ENCODE results near the gene RIMBP2. TPM values are rescaled to one million over a fixed set of nuclear protein-coding genes. Genes with fewer than 3 reads are reported as not detected.

RIMBP2 gene
- total and polyA plus RNA-seq, 2 donors (not counting 1 experiment from before 2014, with no cell fraction given) = 0.17 TPM; not detected in 1

DNA sequence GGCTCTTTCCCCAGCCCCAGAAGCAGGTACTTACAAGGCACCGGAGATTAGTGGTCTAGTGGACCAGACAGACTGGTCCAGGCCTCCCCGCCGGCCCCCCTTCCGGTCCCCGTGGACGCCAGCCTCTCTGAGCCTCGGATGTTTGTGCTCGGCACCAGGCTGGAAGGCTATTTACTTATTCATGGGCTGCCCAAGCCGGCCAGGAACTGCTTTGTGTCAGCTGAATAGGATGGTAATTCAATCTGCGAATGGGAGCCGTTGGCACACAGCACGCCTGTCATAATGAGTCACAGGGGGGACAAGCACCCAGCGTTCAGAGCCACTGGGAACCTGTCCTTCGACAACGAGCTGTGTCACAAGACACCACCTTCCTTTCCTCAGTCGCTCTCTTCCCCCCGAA is 82.3 kb downstream of the RIMBP2 start:
- Histone ChIP-seq H3K4me3 (replicated peaks in 1 of 4; ENCODE audit: control extremely low read depth in 1 of 4, insufficient read depth in 1 of 4, low read depth in 3 of 4, low read length in 4 of 4) (no peak overlapping the region), H3K27ac (ENCODE audit: insufficient read depth, low read length) (no peak overlapping the region), H4K20me1 (ENCODE audit: control insufficient read depth, extremely low read depth, insufficient read depth, low read length) (no peaks in the 10 kb centered on the region), H3K9me3 (ENCODE audit: control insufficient read depth, insufficient read depth, low read depth, low read length) (no peaks in the 10 kb centered on the region), H3K79me2 (ENCODE audit: control insufficient read depth, insufficient read depth, low read length) (no peaks in the 10 kb centered on the region), H3K4me1 (ENCODE audit: control insufficient read depth, extremely low read depth, insufficient read depth, low read length) (no peaks in the 10 kb centered on the region), H3K9ac (ENCODE audit: insufficient read depth, low read length) (no peak overlapping the region), H3K4me2 (ENCODE audit: extremely low read depth, insufficient read depth, low read length) (no peak overlapping the region), H3K36me3 (ENCODE audit: control insufficient read depth, insufficient read depth, low read length) (no peaks in the 10 kb centered on the region), H2AFZ (ENCODE audit: low read length) (no peak overlapping the region), H3K27me3 (ENCODE audit: control insufficient read depth, insufficient read depth, low read length) (no peaks in the 10 kb centered on the region)
- no peak for DNase-seq (ENCODE audit: low read depth in 2 of 2)
- TF ChIP-seq EZH2 (IDR thresholded peaks at IDR 0.05; ENCODE audit: low read length, missing control alignments) = no peak
- TF ChIP-seq, protein P1, sequence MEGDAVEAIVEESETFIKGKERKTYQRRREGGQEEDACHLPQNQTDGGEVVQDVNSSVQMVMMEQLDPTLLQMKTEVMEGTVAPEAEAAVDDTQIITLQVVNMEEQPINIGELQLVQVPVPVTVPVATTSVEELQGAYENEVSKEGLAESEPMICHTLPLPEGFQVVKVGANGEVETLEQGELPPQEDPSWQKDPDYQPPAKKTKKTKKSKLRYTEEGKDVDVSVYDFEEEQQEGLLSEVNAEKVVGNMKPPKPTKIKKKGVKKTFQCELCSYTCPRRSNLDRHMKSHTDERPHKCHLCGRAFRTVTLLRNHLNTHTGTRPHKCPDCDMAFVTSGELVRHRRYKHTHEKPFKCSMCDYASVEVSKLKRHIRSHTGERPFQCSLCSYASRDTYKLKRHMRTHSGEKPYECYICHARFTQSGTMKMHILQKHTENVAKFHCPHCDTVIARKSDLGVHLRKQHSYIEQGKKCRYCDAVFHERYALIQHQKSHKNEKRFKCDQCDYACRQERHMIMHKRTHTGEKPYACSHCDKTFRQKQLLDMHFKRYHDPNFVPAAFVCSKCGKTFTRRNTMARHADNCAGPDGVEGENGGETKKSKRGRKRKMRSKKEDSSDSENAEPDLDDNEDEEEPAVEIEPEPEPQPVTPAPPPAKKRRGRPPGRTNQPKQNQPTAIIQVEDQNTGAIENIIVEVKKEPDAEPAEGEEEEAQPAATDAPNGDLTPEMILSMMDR (conservative IDR thresholded peaks at IDR 0.05 in 1 of 2, IDR thresholded peaks at IDR 0.05 in 1 of 2; ENCODE audit: low read depth in 1 of 2, low read length in 2 of 2) = no peak

DNA sequence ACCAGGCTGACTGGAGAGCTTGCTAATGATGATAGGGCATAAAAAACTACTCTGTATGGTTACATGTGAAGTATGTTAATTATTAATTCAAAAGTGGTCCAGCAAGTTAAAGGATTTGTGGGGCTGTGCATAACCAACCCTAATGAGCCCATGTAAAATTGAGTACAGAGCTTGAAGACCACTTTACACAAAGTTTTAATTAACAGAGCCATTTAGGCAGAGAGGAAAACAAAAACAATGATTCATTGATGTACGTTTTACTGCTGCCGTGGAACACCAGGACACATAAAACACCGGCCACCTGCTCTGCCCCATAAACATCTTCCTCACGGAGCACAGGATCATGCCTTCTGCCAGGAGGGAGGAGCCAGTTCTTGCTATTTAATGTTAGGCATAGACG is 83.5 kb downstream of the RIMBP2 start:
- no peaks in the 10 kb centered on the region for H3K36me3 ChIP-seq (ENCODE audit: control insufficient read depth, insufficient read depth, low read length)
- H3K79me2 ChIP-seq (ENCODE audit: control insufficient read depth, insufficient read depth, low read length) = no peaks in the 10 kb centered on the region
- no peak overlapping the region for H2AFZ ChIP-seq (ENCODE audit: low read length)
- TF ChIP-seq EZH2 (IDR thresholded peaks at IDR 0.05; ENCODE audit: low read length, missing control alignments) = no peak
- TF ChIP-seq, protein P1 (conservative IDR thresholded peaks at IDR 0.05 in 1 of 2, IDR thresholded peaks at IDR 0.05 in 1 of 2; ENCODE audit: low read depth in 1 of 2, low read length in 2 of 2) = no peak
- H3K4me2 ChIP-seq (ENCODE audit: extremely low read depth, insufficient read depth, low read length) = no peak overlapping the region
- H3K4me3 ChIP-seq (replicated peaks in 1 of 4; ENCODE audit: control extremely low read depth in 1 of 4, insufficient read depth in 1 of 4, low read depth in 3 of 4, low read length in 4 of 4) = no peak overlapping the region
- DNase-seq (ENCODE audit: low read depth in 2 of 2) = no peak
- no peaks in the 10 kb centered on the region for H3K4me1 ChIP-seq (ENCODE audit: control insufficient read depth, extremely low read depth, insufficient read depth, low read length)
- H3K9me3 ChIP-seq (ENCODE audit: control insufficient read depth, insufficient read depth, low read depth, low read length) = no peaks in the 10 kb centered on the region
- H3K27me3 ChIP-seq (ENCODE audit: control insufficient read depth, insufficient read depth, low read length) = no peaks in the 10 kb centered on the region
- no peaks in the 10 kb centered on the region for H4K20me1 ChIP-seq (ENCODE audit: control insufficient read depth, extremely low read depth, insufficient read depth, low read length)
- no peak overlapping the region for H3K27ac ChIP-seq (ENCODE audit: insufficient read depth, low read length)
- H3K9ac ChIP-seq (ENCODE audit: insufficient read depth, low read length) = no peak overlapping the region

DNA sequence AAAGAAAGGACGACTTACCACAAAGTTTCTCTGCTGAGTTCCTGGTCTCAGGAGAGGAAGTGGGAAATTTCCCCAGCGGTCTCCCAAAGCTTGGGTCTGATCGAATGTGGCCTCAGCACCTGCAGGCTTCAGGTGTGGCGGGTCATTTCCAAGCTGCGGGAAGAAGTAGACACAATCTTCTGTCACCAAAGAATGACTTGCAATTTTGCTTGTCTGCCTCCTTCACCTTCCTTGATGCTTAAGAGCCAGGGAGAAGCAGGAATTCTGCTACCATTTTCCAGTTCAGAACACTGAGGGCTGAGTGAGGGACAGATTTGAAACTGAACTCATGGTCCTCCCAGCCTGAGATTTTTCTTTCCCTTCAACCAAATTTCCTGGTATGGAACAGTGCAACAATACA is 87.8 kb downstream of the RIMBP2 start:
- TF ChIP-seq, protein P1 (conservative IDR thresholded peaks at IDR 0.05 in 1 of 2, IDR thresholded peaks at IDR 0.05 in 1 of 2; ENCODE audit: low read depth in 1 of 2, low read length in 2 of 2) = no peak
- no peak for TF ChIP-seq EZH2 (IDR thresholded peaks at IDR 0.05; ENCODE audit: low read length, missing control alignments)
- Histone ChIP-seq H3K27me3 (ENCODE audit: control insufficient read depth, insufficient read depth, low read length) (no peaks in the 10 kb centered on the region), H3K4me2 (ENCODE audit: extremely low read depth, insufficient read depth, low read length) (no peak overlapping the region), H3K4me1 (ENCODE audit: control insufficient read depth, extremely low read depth, insufficient read depth, low read length) (no peaks in the 10 kb centered on the region), H3K27ac (ENCODE audit: insufficient read depth, low read length) (no peak overlapping the region), H3K4me3 (replicated peaks in 1 of 4; ENCODE audit: control extremely low read depth in 1 of 4, insufficient read depth in 1 of 4, low read depth in 3 of 4, low read length in 4 of 4) (no peak overlapping the region), H3K9ac (ENCODE audit: insufficient read depth, low read length) (no peak overlapping the region), H4K20me1 (ENCODE audit: control insufficient read depth, extremely low read depth, insufficient read depth, low read length) (no peaks in the 10 kb centered on the region), H3K79me2 (ENCODE audit: control insufficient read depth, insufficient read depth, low read length) (no peaks in the 10 kb centered on the region), H3K9me3 (ENCODE audit: control insufficient read depth, insufficient read depth, low read depth, low read length) (no peaks in the 10 kb centered on the region), H2AFZ (ENCODE audit: low read length) (no peak overlapping the region), H3K36me3 (ENCODE audit: control insufficient read depth, insufficient read depth, low read length) (no peaks in the 10 kb centered on the region)
- no peak for DNase-seq (ENCODE audit: low read depth in 2 of 2)

All from fibroblast of lung (primary cell).